ENCODE results near the gene KCNK1.

KCNK1 gene

GRCh38 chr1:233603478-233603877 is 10.4 kb upstream of the KCNK1 start:
- DNase-seq (ENCODE audit: low read depth) = peak; percentile 42

GRCh38 chr1:233605205-233605604 is 8.7 kb upstream of the KCNK1 start:
- H3K4me3 ChIP-seq (ENCODE audit: control insufficient read depth, low read depth, low read length) = no peak overlapping the region
- TF ChIP-seq CTCF (IDR thresholded peaks at IDR 0.05; ENCODE audit: control insufficient read depth, insufficient read depth, low read depth, low read length, missing control alignments) = no peak
- peak; percentile 55 for DNase-seq (ENCODE audit: low read depth)

More at GRCh38 chr1:233603478-233603877, 10.4 kb upstream of the KCNK1 start:
- no peak for TF ChIP-seq CTCF (IDR thresholded peaks at IDR 0.05; ENCODE audit: control insufficient read depth, insufficient read depth, low read depth, low read length, missing control alignments)
- H3K4me3 ChIP-seq (ENCODE audit: control insufficient read depth, low read depth, low read length) = no peak overlapping the region

GRCh38 chr1:233606813-233607212 is 7.1 kb upstream of the KCNK1 start:
- no peak for TF ChIP-seq CTCF (IDR thresholded peaks at IDR 0.05; ENCODE audit: control insufficient read depth, insufficient read depth, low read depth, low read length, missing control alignments)
- H3K4me3 ChIP-seq (ENCODE audit: control insufficient read depth, low read depth, low read length) = no peak overlapping the region
- no peak for DNase-seq (ENCODE audit: low read depth)

GRCh38 chr1:233607252-233608119 is 6.4 kb upstream of the KCNK1 start:
- DNase-seq (ENCODE audit: low read depth) = no peak
- no peak overlapping the region for H3K4me3 ChIP-seq (ENCODE audit: control insufficient read depth, low read depth, low read length)
- TF ChIP-seq CTCF (IDR thresholded peaks at IDR 0.05; ENCODE audit: control insufficient read depth, insufficient read depth, low read depth, low read length, missing control alignments) = no peak

- H3K4me3 ChIP-seq (ENCODE audit: control insufficient read depth, low read depth, low read length) = no peak overlapping the region
- no peak for DNase-seq (ENCODE audit: low read depth)
- TF ChIP-seq CTCF (IDR thresholded peaks at IDR 0.05; ENCODE audit: control insufficient read depth, insufficient read depth, low read depth, low read length, missing control alignments) = no peak
Measured at GRCh38 chr1:233608988-233609387, 4.9 kb upstream of the KCNK1 start.

- TF ChIP-seq CTCF (IDR thresholded peaks at IDR 0.05; ENCODE audit: control insufficient read depth, insufficient read depth, low read depth, low read length, missing control alignments) = no peak
- H3K4me3 ChIP-seq (ENCODE audit: control insufficient read depth, low read depth, low read length) = no peak overlapping the region
- DNase-seq (ENCODE audit: low read depth) = no peak
Measured at GRCh38 chr1:233609926-233610325, 4.0 kb upstream of the KCNK1 start.
